ENCODE measurements around the gene C11orf97. TPM values are rescaled to one million over a fixed set of nuclear protein-coding genes. Genes with fewer than 3 reads are reported as not detected.
"Not testable (repeated sequence)": the region's sequence is repeated elsewhere in the genome, so short reads cannot be mapped to it uniquely, and the experiment has no call there.

C11orf97 gene
- total RNA-seq, 1 donor from 2014 or later = not detected

DNA sequence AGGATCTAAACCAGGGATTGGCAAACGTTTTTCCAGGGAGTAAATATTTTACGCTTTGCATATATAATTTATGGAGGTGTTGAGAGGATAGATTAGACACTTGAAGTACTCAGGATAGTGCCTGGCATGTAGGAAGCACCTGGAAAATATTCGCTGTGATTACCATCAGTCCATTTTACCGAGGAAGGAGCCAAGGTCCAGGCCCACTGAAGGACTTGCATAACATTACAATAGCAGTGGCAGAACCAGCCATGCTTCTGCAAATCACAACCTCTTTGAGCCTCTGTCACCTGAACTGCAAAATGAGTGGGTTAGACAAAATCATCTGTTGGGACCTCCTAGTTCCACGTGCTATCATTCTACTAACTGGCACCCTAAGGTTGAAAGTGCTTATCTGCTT, 36.9 kb downstream of the C11orf97 start:
- Mint-ChIP-seq H3K9me3 (no peaks in the 10 kb centered on the region), H3K27me3 (ENCODE audit: insufficient read depth) (no peaks in the 10 kb centered on the region), H3K4me3 (no peak overlapping the region), H3K4me1 (ENCODE audit: low read depth) (peaks cover 47% of the 10 kb centered on the region), H3K27ac (no peak overlapping the region), H3K36me3 (ENCODE audit: low read depth) (peaks cover 11% of the 10 kb centered on the region)
- DNase-seq (ENCODE audit: low spot score) = no peak
- intact Hi-C loops (cut with micrococcal nuclease) = loop anchor here (10.0 kb wide), 1 partner anchor 1246 kb away; the partner anchor contains the start of gene CEP57

DNA sequence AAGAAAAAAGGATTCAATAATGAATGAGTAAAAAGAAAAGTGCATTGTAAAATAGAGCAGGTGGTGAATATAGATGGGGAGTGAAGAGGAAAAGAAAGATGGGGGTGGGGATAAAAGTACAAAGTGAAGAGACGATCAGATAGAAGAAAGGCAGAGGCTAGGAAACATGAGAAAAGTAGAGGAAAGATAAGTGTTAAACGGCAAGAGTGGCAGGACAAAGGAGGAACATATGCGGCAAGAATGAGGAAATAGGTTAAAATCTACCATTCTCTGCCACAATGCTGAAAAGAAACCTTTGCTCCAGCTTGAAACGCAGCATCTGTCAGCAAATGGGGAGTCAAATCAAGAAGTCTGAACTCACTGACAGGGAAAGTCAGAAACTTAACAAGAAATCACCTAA, 38.3 kb downstream of the C11orf97 start:
- intact Hi-C loops (cut with micrococcal nuclease) = no loop called here
- no peak overlapping the region for H3K27ac Mint-ChIP-seq
- H3K27me3 Mint-ChIP-seq (ENCODE audit: insufficient read depth) = no peaks in the 10 kb centered on the region
- DNase-seq (ENCODE audit: low spot score) = no peak
- H3K4me3 Mint-ChIP-seq = no peak overlapping the region
- H3K9me3 Mint-ChIP-seq = no peaks in the 10 kb centered on the region
- peaks cover 9% of the 10 kb centered on the region for H3K36me3 Mint-ChIP-seq (ENCODE audit: low read depth)
- peaks cover 41% of the 10 kb centered on the region for H3K4me1 Mint-ChIP-seq (ENCODE audit: low read depth)

DNA sequence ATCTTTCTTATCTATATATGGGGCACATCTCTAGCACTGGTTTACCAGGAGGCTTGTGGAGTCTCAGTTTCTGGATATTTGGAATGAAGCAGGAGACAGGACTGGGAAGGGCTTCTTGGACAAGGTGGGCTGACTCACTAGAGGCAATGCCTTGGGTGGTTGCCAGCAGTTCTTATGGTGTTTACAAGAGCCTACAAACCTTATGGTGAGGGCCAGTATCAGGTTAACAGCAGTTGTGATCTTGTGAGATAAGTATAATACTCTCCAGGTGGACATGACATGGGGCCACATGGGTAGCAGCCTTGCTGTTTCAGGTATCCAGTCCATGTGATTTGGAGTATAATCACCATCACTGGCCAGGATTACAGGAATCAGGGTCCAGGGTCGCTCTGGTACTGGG, 41.7 kb downstream of the C11orf97 start:
- H3K9me3 Mint-ChIP-seq = no peaks in the 10 kb centered on the region
- no peak overlapping the region for H3K4me3 Mint-ChIP-seq
- H3K36me3 Mint-ChIP-seq (ENCODE audit: low read depth) = no peaks in the 10 kb centered on the region
- intact Hi-C loops (cut with micrococcal nuclease) = no loop called here
- H3K27me3 Mint-ChIP-seq (ENCODE audit: insufficient read depth) = no peaks in the 10 kb centered on the region
- no peak overlapping the region for H3K27ac Mint-ChIP-seq
- peaks cover 15% of the 10 kb centered on the region for H3K4me1 Mint-ChIP-seq (ENCODE audit: low read depth)
- DNase-seq (ENCODE audit: low spot score) = no peak

DNA sequence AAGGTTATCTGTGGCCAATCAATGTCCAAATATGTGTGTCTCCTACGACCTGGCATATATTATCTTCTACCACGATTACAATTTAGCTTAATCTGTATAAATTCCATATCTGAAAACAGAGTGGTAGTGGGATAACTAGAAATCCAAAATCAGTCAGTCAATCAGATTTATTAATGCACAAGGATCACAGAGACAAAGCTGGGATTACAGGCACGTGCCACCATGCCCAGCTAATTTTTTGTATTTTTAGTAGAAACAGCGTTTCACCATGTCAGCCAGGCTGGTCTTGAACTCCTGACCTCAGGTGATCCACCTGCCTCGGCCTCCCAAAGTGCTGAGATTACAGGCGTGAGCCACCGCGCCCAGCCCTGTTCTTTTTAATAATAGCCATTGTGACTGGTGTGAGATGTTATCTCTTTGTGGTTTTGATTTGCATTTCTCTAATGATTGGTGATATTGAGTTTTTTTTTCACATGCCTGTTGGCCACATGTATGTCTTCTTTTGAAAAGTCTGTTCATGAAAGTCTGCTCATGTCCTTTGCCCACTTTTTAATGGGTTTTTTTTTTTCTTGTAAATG, 43.6 kb downstream of the C11orf97 start:
- H3K27me3 Mint-ChIP-seq (ENCODE audit: insufficient read depth); DNase-seq (ENCODE audit: low spot score); H3K36me3 Mint-ChIP-seq (ENCODE audit: low read depth); H3K4me3 Mint-ChIP-seq; H3K27ac Mint-ChIP-seq; intact Hi-C loops (cut with micrococcal nuclease); H3K9me3 Mint-ChIP-seq; H3K4me1 Mint-ChIP-seq (ENCODE audit: low read depth): not testable (repeated sequence)

DNA sequence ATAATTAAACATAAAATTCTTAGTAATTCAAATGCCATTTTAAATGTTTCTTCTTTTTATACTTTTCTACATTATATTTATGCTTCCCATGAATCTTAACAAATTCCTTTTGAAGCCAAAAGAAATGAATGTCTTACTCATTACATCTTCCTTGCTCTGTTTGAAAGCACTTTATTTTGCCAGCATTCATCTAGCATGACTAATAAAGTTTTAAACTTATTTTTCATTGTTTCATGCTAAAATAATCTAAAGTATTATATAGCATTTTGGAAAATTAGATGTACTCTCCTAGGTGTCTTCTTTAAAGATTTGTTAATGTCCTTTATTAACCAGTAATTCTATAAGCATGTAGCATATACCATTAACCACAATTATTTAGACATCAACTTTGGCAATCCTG, 45.2 kb downstream of the C11orf97 start:
- H3K4me3 Mint-ChIP-seq = no peak overlapping the region
- intact Hi-C loops (cut with micrococcal nuclease) = no loop called here
- H3K9me3 Mint-ChIP-seq = no peaks in the 10 kb centered on the region
- no peak overlapping the region for H3K27ac Mint-ChIP-seq
- H3K4me1 Mint-ChIP-seq (ENCODE audit: low read depth) = no peaks in the 10 kb centered on the region
- H3K27me3 Mint-ChIP-seq (ENCODE audit: insufficient read depth) = no peaks in the 10 kb centered on the region
- DNase-seq (ENCODE audit: low spot score) = no peak
- no peaks in the 10 kb centered on the region for H3K36me3 Mint-ChIP-seq (ENCODE audit: low read depth)

DNA sequence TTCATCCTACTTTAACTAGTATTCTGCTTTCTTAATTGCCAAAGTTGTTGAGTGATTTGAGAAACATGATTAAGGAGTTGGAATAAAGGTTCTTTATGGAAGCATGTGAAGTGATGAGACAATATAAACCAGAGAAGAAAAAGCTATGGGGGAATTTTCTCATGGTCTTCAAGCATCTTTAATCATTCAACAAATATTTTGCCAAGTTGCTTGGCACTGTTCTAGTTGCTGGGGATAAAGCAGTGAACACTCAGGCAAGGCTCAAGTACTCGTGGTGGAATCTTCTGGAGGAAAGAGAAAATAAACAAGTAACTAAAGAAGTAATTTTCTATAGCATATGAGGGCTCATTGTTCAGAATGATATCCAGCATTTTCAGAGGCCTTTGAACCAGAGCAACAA, 45.7 kb downstream of the C11orf97 start:
- no peak for DNase-seq (ENCODE audit: low spot score)
- Mint-ChIP-seq H3K4me3 (no peak overlapping the region), H3K9me3 (no peaks in the 10 kb centered on the region), H3K27ac (no peak overlapping the region), H3K27me3 (ENCODE audit: insufficient read depth) (no peaks in the 10 kb centered on the region), H3K4me1 (ENCODE audit: low read depth) (no peaks in the 10 kb centered on the region), H3K36me3 (ENCODE audit: low read depth) (no peaks in the 10 kb centered on the region)
- intact Hi-C loops (cut with micrococcal nuclease) = no loop called here

DNA sequence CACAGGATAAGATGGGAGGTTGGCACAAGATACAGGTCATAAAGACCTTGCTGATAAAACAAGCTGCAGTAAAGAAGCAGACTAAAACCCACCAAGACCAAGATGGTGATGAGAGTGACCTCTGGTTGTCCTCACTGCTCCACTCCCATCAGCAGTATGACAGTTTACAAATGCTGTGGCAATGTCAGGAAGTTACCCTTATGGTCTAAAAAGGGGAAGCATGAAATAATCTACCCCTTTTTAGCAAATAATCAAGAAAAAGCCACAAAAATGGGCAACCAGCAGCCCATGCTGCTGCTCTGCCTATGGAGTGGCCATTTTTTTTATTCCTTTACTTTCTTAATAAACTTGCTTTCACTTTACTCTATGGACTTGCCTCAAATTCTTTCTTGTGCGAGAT, 46.2 kb downstream of the C11orf97 start:
- Mint-ChIP-seq H3K4me1 (ENCODE audit: low read depth) (no peaks in the 10 kb centered on the region), H3K9me3 (no peaks in the 10 kb centered on the region), H3K36me3 (ENCODE audit: low read depth) (no peaks in the 10 kb centered on the region), H3K27me3 (ENCODE audit: insufficient read depth) (no peaks in the 10 kb centered on the region), H3K27ac (no peak overlapping the region), H3K4me3 (no peak overlapping the region)
- no peak for DNase-seq (ENCODE audit: low spot score)
- intact Hi-C loops (cut with micrococcal nuclease) = no loop called here

DNA sequence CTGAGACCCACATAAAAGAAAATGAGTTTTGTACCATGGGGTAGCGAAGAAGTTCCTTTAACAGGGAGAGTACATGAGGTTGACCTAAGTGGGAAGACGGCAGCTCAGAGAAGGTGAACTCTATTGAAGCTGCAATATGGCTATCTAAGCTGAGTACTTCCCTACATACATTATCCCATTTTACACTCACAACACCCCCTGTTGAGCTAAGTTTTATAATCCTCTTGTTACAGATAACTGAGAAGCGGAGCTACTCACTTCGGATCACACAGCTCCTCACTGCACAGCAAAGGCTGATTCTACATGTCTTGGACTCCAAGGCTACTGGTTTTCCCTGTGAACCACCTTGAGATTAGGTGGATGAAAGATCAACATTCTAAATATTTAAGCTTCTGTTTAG, 46.7 kb downstream of the C11orf97 start:
- H3K4me3 Mint-ChIP-seq = no peak overlapping the region
- intact Hi-C loops (cut with micrococcal nuclease) = no loop called here
- no peak overlapping the region for H3K27ac Mint-ChIP-seq
- no peaks in the 10 kb centered on the region for H3K27me3 Mint-ChIP-seq (ENCODE audit: insufficient read depth)
- H3K9me3 Mint-ChIP-seq = no peaks in the 10 kb centered on the region
- H3K4me1 Mint-ChIP-seq (ENCODE audit: low read depth) = no peaks in the 10 kb centered on the region
- DNase-seq (ENCODE audit: low spot score) = no peak
- H3K36me3 Mint-ChIP-seq (ENCODE audit: low read depth) = no peaks in the 10 kb centered on the region

DNA sequence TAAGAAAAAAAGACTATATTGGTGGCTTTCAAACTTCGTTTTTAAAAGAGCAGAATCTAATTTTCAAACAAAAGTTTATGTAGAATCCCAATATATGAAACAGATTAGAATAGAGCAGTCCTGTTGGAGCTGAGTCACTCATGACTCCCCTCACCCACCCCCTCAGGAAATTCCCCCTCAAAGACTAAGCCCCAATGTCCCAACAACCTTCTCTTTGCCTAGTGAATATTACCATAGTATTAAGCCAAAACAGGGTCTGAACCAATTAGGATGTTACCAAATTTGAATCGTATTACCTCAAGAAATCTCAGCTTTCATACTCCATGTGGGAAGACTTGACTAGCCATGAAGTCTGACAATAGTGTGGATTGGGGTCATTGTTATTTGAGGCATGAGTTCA, 47.1 kb downstream of the C11orf97 start:
- Mint-ChIP-seq H3K36me3 (ENCODE audit: low read depth) (no peaks in the 10 kb centered on the region), H3K4me3 (no peak overlapping the region), H3K27me3 (ENCODE audit: insufficient read depth) (no peaks in the 10 kb centered on the region), H3K4me1 (ENCODE audit: low read depth) (no peaks in the 10 kb centered on the region), H3K27ac (no peak overlapping the region), H3K9me3 (no peaks in the 10 kb centered on the region)
- intact Hi-C loops (cut with micrococcal nuclease) = no loop called here
- no peak for DNase-seq (ENCODE audit: low spot score)

DNA sequence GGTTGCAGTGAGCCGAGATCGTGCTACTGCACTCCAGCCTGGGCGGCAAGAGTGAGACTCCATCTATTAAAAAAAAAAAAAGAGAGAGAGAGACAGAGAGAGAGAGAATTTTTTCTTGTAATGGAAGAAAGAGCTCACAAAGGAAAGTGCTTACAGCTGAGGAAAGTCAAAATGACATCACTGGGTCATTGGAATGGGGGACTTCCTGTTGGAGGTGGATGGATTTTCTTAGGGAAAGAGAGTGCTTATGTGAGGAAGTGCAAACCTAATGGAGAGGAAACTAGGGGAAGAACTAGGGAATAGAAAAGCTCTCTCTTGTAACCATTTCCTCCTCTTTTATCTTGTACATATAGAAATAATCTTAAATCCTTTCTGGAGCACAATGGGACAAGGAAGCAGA, 48.6 kb downstream of the C11orf97 start:
- Mint-ChIP-seq H3K4me3 (no peak overlapping the region), H3K27me3 (ENCODE audit: insufficient read depth) (no peaks in the 10 kb centered on the region), H3K9me3 (no peaks in the 10 kb centered on the region), H3K36me3 (ENCODE audit: low read depth) (no peaks in the 10 kb centered on the region), H3K27ac (no peak overlapping the region), H3K4me1 (ENCODE audit: low read depth) (no peaks in the 10 kb centered on the region)
- DNase-seq (ENCODE audit: low spot score) = no peak
- intact Hi-C loops (cut with micrococcal nuclease) = no loop called here

DNA sequence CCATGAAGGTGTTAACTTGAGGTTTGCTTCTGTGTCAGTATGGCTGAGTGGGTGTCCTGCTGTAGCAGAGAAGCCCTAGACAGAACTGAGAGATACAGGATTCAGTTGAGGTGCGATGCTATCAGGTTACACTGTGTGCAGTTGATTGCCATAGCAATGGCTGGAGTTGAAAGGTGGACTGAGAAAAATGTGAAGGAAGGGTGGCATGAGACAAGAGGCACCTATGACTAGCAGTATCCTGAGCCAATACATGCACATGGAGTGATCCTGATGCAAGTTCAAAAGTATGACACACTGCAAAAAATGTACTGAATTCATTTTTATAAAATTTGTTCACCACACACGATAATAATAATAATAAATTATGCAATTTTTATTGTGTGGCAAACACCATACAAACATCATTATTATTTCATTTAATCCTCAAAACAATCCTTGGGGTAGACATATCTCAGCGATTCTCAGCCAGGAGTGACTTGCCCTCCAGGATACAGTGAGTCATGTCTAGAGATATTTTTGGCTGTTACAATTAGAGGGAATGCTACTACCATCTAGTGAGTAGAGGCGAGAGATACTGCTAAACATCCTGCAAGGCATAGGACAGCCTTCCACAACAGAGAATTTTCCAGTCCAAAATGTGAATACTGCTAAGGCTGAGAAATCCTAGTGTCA, 51.1 kb downstream of the C11orf97 start:
- Mint-ChIP-seq H3K4me3 (no peak overlapping the region), H3K27ac (no peak overlapping the region), H3K27me3 (ENCODE audit: insufficient read depth) (no peaks in the 10 kb centered on the region), H3K9me3 (no peaks in the 10 kb centered on the region), H3K4me1 (ENCODE audit: low read depth) (no peaks in the 10 kb centered on the region), H3K36me3 (ENCODE audit: low read depth) (no peaks in the 10 kb centered on the region)
- intact Hi-C loops (cut with micrococcal nuclease) = no loop called here
- no peak for DNase-seq (ENCODE audit: low spot score)

DNA sequence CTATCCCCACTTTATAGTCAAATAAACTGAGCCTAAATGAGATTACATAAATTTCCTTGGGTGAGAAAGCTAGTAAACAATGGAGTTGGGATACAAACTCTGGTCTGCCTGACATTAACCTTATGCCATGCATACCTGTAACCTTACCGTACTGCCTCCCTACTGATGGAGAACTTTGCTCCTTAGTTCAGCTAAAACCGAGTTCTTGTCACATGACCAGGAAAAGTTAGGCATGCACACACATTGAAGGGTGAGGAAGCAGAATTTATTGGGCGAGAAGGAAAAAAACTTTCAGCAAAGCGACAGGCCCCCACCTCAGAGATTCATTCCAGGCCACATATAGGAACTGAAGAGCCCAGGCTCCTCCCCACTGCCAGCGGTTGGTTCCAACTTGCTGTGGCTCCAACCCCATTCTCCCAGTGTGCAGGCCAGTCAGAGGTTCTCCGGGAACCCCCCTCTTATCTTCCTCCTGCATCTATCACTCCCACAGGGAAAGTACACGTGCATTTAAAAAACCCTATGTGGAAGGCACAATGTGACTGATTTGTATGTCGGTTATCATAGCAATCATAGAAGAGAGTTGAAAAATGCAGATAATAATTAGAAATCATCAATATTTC, 51.7 kb downstream of the C11orf97 start:
- intact Hi-C loops (cut with micrococcal nuclease) = no loop called here
- DNase-seq (ENCODE audit: low spot score) = no peak
- no peaks in the 10 kb centered on the region for H3K36me3 Mint-ChIP-seq (ENCODE audit: low read depth)

DNA sequence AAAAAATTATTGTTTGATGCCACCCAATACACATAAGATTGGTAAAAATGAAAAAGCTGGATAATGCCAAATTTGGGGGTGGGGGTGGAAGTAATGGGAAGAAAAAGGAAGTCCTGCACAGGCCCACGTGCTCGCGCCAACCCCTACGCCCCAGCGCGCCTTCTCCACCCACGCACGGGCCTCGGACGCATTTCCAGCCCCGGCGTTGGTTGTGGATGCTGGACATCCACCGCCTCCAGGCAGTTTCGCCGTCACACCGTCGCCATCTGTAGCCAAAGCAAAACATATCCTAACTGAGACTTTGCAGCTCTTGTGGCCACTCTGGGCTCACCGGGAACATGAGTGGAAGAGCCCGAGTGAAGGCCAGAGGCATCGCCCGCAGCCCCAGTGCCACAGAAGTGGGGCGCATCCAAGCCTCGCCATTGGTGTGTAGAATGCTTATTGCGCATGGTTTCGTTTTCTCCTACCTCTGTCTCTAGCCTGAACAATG, 55.0 kb downstream of the C11orf97 start, which contains the start of gene PIWIL4:
Gene PIWIL4, plus strand, starts transcription at position 188 of the 490 bp plus-strand sequence. Its CDS starts 151 bp downstream, at position 339.
- Mint-ChIP-seq H3K9me3 (no peaks in the 10 kb centered on the region), H3K4me1 (ENCODE audit: low read depth) (no peaks in the 10 kb centered on the region), H3K36me3 (ENCODE audit: low read depth) (no peaks in the 10 kb centered on the region), H3K4me3 (no peak within 1 kb of the TSS), H3K27ac (no peak within 1 kb of the TSS), H3K27me3 (ENCODE audit: insufficient read depth) (no peaks in the 10 kb centered on the region)
- intact Hi-C loops (cut with micrococcal nuclease) = no loop called here
- DNase-seq (ENCODE audit: low spot score) = no peak

More for the DNA sequence above, 51.7 kb downstream of the C11orf97 start:
- H3K27me3 Mint-ChIP-seq (ENCODE audit: insufficient read depth) = no peaks in the 10 kb centered on the region
- no peak overlapping the region for H3K27ac Mint-ChIP-seq
- no peaks in the 10 kb centered on the region for H3K9me3 Mint-ChIP-seq
- no peak overlapping the region for H3K4me3 Mint-ChIP-seq
- H3K4me1 Mint-ChIP-seq (ENCODE audit: low read depth) = no peaks in the 10 kb centered on the region

Measured in activated T-helper 1 cell treated with anti-CD3 and anti-CD28 coated beads, Interleukin-12 subunit alpha, Interleukin-12 subunit beta, Interleukin-2, Interleukin-4 antibody, amounts not matched to agents 30 ng/mL and 10 ng/mL and 1 ng/mL, durations not matched to agents 14 hours and 24 hours and 36 hours (primary cell).